ENCODE data around the gene B4GALNT1.

The B4GALNT1 gene

DNA sequence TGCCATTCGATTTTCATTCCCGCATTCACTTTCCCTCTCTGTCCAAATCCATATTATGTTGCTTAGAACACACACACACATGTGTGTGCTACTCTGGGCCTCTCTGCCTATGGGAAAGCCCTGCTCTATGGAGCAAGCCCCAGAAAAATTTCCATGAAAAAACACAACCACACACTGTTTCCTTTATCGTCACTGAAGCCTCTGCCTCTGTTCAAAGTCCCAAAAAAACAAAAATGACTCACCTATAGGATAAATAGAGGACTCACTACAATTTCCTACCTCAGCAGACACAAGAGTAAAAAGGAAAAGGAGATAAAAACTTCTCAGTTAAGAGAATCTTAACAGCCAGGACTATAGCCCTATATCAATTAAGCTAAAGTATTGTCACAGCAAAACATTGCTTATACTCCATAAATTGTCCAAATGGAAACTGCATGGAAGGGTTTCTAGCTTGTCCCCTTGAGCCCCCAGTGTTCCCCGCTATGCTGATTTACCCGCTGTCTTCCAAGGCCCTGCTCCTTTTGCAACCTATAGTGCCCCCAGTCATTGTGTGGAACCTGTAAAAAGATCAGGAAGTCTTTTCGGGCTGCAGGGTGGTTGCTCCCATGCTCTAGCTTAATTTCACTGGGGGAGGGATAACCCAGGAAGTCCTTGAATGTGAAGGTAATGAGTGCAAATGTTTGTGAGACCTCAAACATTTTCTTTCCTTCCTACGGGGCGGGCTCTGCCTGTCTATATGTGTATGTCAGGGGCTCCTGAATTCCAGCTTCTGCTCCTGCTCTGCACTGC is 53.1 kb downstream of the B4GALNT1 start:
- no peak overlapping the region for H3K27ac ChIP-seq
- TF ChIP-seq, protein P1, sequence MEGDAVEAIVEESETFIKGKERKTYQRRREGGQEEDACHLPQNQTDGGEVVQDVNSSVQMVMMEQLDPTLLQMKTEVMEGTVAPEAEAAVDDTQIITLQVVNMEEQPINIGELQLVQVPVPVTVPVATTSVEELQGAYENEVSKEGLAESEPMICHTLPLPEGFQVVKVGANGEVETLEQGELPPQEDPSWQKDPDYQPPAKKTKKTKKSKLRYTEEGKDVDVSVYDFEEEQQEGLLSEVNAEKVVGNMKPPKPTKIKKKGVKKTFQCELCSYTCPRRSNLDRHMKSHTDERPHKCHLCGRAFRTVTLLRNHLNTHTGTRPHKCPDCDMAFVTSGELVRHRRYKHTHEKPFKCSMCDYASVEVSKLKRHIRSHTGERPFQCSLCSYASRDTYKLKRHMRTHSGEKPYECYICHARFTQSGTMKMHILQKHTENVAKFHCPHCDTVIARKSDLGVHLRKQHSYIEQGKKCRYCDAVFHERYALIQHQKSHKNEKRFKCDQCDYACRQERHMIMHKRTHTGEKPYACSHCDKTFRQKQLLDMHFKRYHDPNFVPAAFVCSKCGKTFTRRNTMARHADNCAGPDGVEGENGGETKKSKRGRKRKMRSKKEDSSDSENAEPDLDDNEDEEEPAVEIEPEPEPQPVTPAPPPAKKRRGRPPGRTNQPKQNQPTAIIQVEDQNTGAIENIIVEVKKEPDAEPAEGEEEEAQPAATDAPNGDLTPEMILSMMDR (conservative IDR thresholded peaks at IDR 0.05) = no peak

- TF ChIP-seq, protein P1 (conservative IDR thresholded peaks at IDR 0.05) = no peak
- H3K27ac ChIP-seq = no peak overlapping the region
These were observed 54.0 kb downstream of the B4GALNT1 start for GRCh38 chr12:57579011-57579410.

- TF ChIP-seq, protein P1 (conservative IDR thresholded peaks at IDR 0.05) = no peak
- no peak overlapping the region for H3K27ac ChIP-seq
These were observed 54.8 kb downstream of the B4GALNT1 start for GRCh38 chr12:57577981-57578758.

DNA sequence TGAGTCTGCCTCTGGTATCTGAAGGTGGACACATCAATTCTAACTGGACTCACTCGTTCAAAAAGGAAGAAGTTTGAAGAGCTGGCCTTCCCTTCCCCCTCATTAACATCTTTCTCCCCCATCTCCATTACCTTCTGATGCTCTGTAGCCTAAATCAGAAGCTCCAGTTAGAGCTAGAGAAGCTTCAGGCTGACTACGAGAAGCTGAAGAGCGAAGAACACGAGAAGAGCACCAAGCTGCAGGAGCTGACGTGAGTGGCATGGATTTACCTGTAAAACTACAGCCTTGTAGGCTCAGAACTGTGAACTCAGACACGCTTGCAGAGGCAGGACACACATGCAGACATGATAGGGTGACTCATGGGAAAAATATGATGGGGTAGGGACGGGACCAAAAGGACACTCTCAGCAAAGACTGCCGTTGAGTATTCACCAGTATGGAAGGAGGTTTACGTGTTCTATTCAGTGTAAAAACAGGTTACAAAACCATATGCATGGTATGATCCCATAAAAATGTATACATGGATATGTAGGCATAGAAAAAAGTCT is 56.3 kb downstream of the B4GALNT1 start:
- H3K27ac ChIP-seq = no peak overlapping the region
- TF ChIP-seq, protein P1 (conservative IDR thresholded peaks at IDR 0.05) = no peak

Measured in VCaP (cell line).